MCF 10A (cell line): ENCODE data around the gene KLHL35. TPM values are rescaled to one million over a fixed set of nuclear protein-coding genes. Genes with fewer than 3 reads are reported as not detected.
A peak's percentile ranks its signal among the peaks of the same experiment; 100 is the strongest.

Experiments
- BruUV-seq: library from RNA; stranded (reverse); fragments of 400-500 nt; replicated peaks from 2 replicates; lab custom pipeline; 2021; lab: Mats Ljungman, UMichigan
- CTCF ChIA-PET: fragments of 300-600 bp; sonication (Branson Sonifier 250); formaldehyde crosslinking; extraction: SDS; loops from one replicate; lab custom pipeline; 2021; ENCODE audit warnings: antibody characterized with exemption, inconsistent platforms; lab: Yijun Ruan, JAX
- POLR2A ChIA-PET: fragments of 300-600, 350-650 bp; sonication (Branson Sonifier 250); formaldehyde crosslinking; extraction: SDS; loops from one replicate; lab custom pipeline; 2020; ENCODE audit warnings: antibody characterized with exemption, inconsistent platforms; lab: Yijun Ruan, JAX
- DNase-seq: peaks from one replicate; pipeline ENCODE4 v3.0.0-alpha.2; 2018; ENCODE audit not compliant: unreplicated experiment
- H3K27ac Mint-ChIP-seq: one replicate; pipeline ENCODE4 v1.8.0; 2022; ENCODE audit warnings: mild to moderate bottlenecking, low read depth, mixed read lengths; ENCODE audit not compliant: unreplicated experiment
- H3K27me3 Mint-ChIP-seq: one replicate; pipeline ENCODE4 v1.8.0; 2022; ENCODE audit warnings: mixed read lengths; ENCODE audit not compliant: insufficient read depth, unreplicated experiment
- H3K36me3 Mint-ChIP-seq: one replicate; pipeline ENCODE4 v1.8.0; 2022; ENCODE audit warnings: mild to moderate bottlenecking, moderate library complexity, mixed read lengths; ENCODE audit not compliant: insufficient read depth, unreplicated experiment
- H3K4me1 Mint-ChIP-seq: one replicate; pipeline ENCODE4 v1.8.0; 2022; ENCODE audit warnings: mixed read lengths; ENCODE audit not compliant: insufficient read depth, unreplicated experiment
- H3K4me3 Mint-ChIP-seq: one replicate; pipeline ENCODE4 v1.8.0; 2022; ENCODE audit warnings: mild to moderate bottlenecking, moderate library complexity, mixed read lengths; ENCODE audit not compliant: unreplicated experiment
- H3K9me3 Mint-ChIP-seq: one replicate; pipeline ENCODE4 v1.8.0; 2022; ENCODE audit warnings: mixed read lengths; ENCODE audit not compliant: unreplicated experiment
- CTCF ChIP-seq: fragments of 200-600 bp; IDR thresholded peaks from one replicate; pipeline ENCODE4 v1.8.0; 2022; ENCODE audit warnings: antibody characterized with exemption, mild to moderate bottlenecking; ENCODE audit not compliant: unreplicated experiment
- intact Hi-C: fragments of 100-400 bp; cut with micrococcal nuclease; formaldehyde crosslinking; loops from 2 replicates; pipeline ENCODE4 v1.14.1; 2022
- total RNA-seq: library from RNA; stranded (reverse); gene quantifications from 2 replicates; pipeline ENCODE4 v1.2.3, GENCODE V29; 2022

KLHL35 gene
- total RNA-seq, 1 experiment from 2014 or later, result not detected

- ChIA-PET POLR2A (interaction anchor here (2.3 kb wide), 1 partner anchor 9 kb away, joined by 14 read pairs; the partner anchor contains the start of gene RPS3), CTCF (interaction anchor here (0.7 to 2.3 kb wide), 6 partner anchors 9 to 128 kb away, joined by 3 to 23 read pairs (median 8); no protein-coding TSS in a partner anchor)
- no peak for DNase-seq
- TF ChIP-seq CTCF, result no peak
- no peak overlapping the region for H3K4me3 Mint-ChIP-seq
- no peak overlapping the region for H3K27ac Mint-ChIP-seq
- no peaks in the 10 kb centered on the region for H3K27me3 Mint-ChIP-seq
- intact Hi-C loops, result no loop called here
- no TSS peak for BruUV-seq
- H3K9me3 Mint-ChIP-seq, result no peaks in the 10 kb centered on the region
- peaks cover 15% of the 10 kb centered on the region for H3K4me1 Mint-ChIP-seq
- peaks cover 83% of the 10 kb centered on the region for H3K36me3 Mint-ChIP-seq
These were observed 24.1 kb downstream of the KLHL35 start for GRCh38 chr11:75408957-75409219.

- TF ChIP-seq CTCF, result no peak
- H3K27me3 Mint-ChIP-seq, result no peaks in the 10 kb centered on the region
- intact Hi-C loops, result no loop called here
- no peak for DNase-seq
- H3K4me1 Mint-ChIP-seq, result peaks cover 36% of the 10 kb centered on the region
- no peaks in the 10 kb centered on the region for H3K9me3 Mint-ChIP-seq
- BruUV-seq, result no TSS peak
- CTCF ChIA-PET, result interaction anchor here (0.7 to 2.7 kb wide), 6 partner anchors 10 to 495 kb away, joined by 3 to 11 read pairs (median 5); no protein-coding TSS in a partner anchor
- H3K27ac Mint-ChIP-seq, result no peak overlapping the region
- peaks cover 83% of the 10 kb centered on the region for H3K36me3 Mint-ChIP-seq
- POLR2A ChIA-PET, result no interaction called here
- H3K4me3 Mint-ChIP-seq, result no peak overlapping the region
These were observed 26.6 kb downstream of the KLHL35 start for GRCh38 chr11:75406338-75406777.

- TF ChIP-seq CTCF, result no peak
- no peaks in the 10 kb centered on the region for H3K27me3 Mint-ChIP-seq
- no peak for DNase-seq
- H3K4me1 Mint-ChIP-seq, result peaks cover 36% of the 10 kb centered on the region
- no TSS peak for BruUV-seq
- POLR2A ChIA-PET, result no interaction called here
- no peaks in the 10 kb centered on the region for H3K9me3 Mint-ChIP-seq
- H3K36me3 Mint-ChIP-seq, result peaks cover 95% of the 10 kb centered on the region
- CTCF ChIA-PET, result interaction anchor here (0.7 to 1.2 kb wide), 2 partner anchors 15 to 91 kb away, joined by 3 to 4 read pairs; no protein-coding TSS in a partner anchor
- peak overlapping the region; percentile 16 for H3K27ac Mint-ChIP-seq
- intact Hi-C loops, result no loop called here
- H3K4me3 Mint-ChIP-seq, result peak overlapping the region; percentile 21
These were observed 28.9 kb downstream of the KLHL35 start for GRCh38 chr11:75403983-75404658.

- Mint-ChIP-seq H3K4me1 (peaks cover 34% of the 10 kb centered on the region), H3K27me3 (no peaks in the 10 kb centered on the region), H3K9me3 (no peaks in the 10 kb centered on the region), H3K27ac (peak overlapping the region; percentile 16), H3K36me3 (peaks cover 87% of the 10 kb centered on the region), H3K4me3 (peak overlapping the region; percentile 95)
- intact Hi-C loops, result no loop called here
- CTCF ChIA-PET, result interaction anchor here (1.8 kb wide), 1 partner anchor 14 kb away, joined by 6 read pairs; no protein-coding TSS in a partner anchor
- BruUV-seq, result no TSS peak
- DNase-seq, result no peak
- POLR2A ChIA-PET, result no interaction called here
- TF ChIP-seq CTCF, result no peak
These were observed 30.0 kb downstream of the KLHL35 start for GRCh38 chr11:75403037-75403436.
